OCI-LY3 (cell line): ENCODE data around the gene IL1RAPL1.

ENCODE experiments used
- H2AFZ ChIP-seq: fragments of 200-600, 300-600 bp; shearing (Covaris generic); 2 replicates; pipeline ENCODE4 v1.6.0; 2014; ENCODE audit warnings: antibody characterized with exemption, low read depth, low read length
- H3K27ac ChIP-seq: fragments of 200-600, 300-600 bp; sonication (generic); 2 replicates; pipeline ENCODE4 v1.5.1; 2014; ENCODE audit warnings: mild to moderate bottlenecking, low read length, moderate library complexity, mixed read lengths
- H3K27me3 ChIP-seq: fragments of 200-600, 300-600 bp; sonication (generic); 2 replicates; pipeline ENCODE4 v1.6.1; 2014; ENCODE audit warnings: low read depth, low read length, mixed read lengths
- H3K36me3 ChIP-seq: fragments of 200-600, 300-600 bp; sonication (generic); replicated peaks from 2 replicates; pipeline ENCODE3; 2014; ENCODE audit warnings: low read depth, low read length, mixed read lengths
- H3K4me1 ChIP-seq: fragments of 300-600, 200-600 bp; sonication (generic); 2 replicates; pipeline ENCODE4 v1.6.1; 2014; ENCODE audit warnings: low read length, mixed read lengths
- H3K4me2 ChIP-seq: fragments of 200-600, 300-600 bp; sonication (generic); 2 replicates; pipeline ENCODE4 v1.6.1; 2014; ENCODE audit warnings: low read length, mixed read lengths
- H3K4me3 ChIP-seq: fragments of 300-600, 200-600 bp; sonication (generic); 2 replicates; pipeline ENCODE4 v1.5.1; 2014; ENCODE audit warnings: antibody characterized with exemption, mild to moderate bottlenecking, low read length, moderate library complexity
- H3K79me2 ChIP-seq: fragments of 300-600, 200-600 bp; shearing (Covaris generic); 2 replicates; pipeline ENCODE4 v1.6.1; 2014; ENCODE audit warnings: mild to moderate bottlenecking, low read length, mixed read lengths
- H3K9ac ChIP-seq: fragments of 300-600, 200-600 bp; shearing (Covaris generic); 2 replicates; pipeline ENCODE4 v1.6.0; 2014; ENCODE audit warnings: mild to moderate bottlenecking, low read length, moderate library complexity
- H3K9me3 ChIP-seq: fragments of 200-600, 300-600 bp; shearing (Covaris generic); 2 replicates; pipeline ENCODE4 v1.6.1; 2014; ENCODE audit warnings: low read length, mixed read lengths; ENCODE audit not compliant: insufficient read depth
- H4K20me1 ChIP-seq: fragments of 200-600, 300-600 bp; sonication (generic); 2 replicates; pipeline ENCODE4 v1.6.1; 2016; ENCODE audit warnings: low read length, mixed read lengths; ENCODE audit not compliant: insufficient read depth
- EZH2phosphoT487 ChIP-seq: fragments of 200-600 bp; shearing (Covaris generic); IDR thresholded peaks from 2 replicates; pipeline ENCODE4 v1.6.1; 2018; ENCODE audit warnings: antibody characterized with exemption, mixed run types, low read depth
- TF ChIP-seq, protein P1 (sequence below): fragments of 200-600, 300-600 bp; sonication (generic); IDR thresholded peaks from 2 replicates; pipeline ENCODE4 v1.5.1; 2014; ENCODE audit warnings: antibody characterized with exemption, low read length, low read depth

The IL1RAPL1 gene

DNA sequence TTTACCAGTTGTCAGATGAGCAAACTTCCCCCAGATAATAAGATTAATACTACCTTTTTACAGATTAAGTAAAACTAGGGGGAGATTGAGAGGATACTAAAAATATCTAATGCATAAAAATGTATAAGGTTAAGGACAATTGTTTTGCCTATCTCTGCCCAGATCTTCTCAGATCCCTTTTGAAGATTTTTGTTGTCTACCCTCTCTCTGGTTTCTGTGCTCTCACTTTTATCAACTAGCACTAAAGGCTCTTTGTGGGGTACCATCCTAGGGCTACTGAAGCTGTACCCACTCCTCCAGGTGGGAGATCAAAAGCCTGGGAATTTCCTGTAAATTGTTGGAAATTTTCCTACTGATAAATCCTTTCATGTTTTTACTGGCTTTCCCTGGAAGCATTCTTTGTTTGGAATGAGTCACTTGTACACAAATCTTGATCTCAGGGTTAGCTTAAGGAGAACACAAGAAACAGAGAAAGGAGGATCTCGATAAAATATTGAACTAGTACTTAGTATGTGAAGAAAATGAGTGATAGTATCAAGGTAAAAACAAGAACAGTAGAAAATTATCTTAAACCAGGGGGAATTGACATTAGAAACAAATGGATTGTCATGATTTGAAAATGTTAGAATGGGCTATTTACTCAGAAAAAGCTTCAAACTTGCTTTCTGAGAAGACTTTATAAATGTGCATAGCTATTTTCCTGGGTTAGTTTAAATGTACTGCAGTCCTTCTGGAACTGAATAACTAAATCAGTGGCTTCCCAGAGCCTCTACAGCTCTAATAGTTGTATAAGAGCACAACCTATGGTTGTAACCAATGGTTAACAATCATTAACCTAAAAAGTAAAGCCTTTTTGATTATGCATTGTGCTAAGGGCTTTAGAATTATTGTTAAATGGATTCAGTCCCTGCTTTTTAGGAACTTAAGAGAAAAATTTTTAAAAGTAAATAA lies 948.2 kb downstream of the IL1RAPL1 start:
- no peak for TF ChIP-seq EZH2phosphoT487
- TF ChIP-seq, protein P1, sequence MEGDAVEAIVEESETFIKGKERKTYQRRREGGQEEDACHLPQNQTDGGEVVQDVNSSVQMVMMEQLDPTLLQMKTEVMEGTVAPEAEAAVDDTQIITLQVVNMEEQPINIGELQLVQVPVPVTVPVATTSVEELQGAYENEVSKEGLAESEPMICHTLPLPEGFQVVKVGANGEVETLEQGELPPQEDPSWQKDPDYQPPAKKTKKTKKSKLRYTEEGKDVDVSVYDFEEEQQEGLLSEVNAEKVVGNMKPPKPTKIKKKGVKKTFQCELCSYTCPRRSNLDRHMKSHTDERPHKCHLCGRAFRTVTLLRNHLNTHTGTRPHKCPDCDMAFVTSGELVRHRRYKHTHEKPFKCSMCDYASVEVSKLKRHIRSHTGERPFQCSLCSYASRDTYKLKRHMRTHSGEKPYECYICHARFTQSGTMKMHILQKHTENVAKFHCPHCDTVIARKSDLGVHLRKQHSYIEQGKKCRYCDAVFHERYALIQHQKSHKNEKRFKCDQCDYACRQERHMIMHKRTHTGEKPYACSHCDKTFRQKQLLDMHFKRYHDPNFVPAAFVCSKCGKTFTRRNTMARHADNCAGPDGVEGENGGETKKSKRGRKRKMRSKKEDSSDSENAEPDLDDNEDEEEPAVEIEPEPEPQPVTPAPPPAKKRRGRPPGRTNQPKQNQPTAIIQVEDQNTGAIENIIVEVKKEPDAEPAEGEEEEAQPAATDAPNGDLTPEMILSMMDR = no peak
- H3K27ac ChIP-seq = no peak overlapping the region
- H3K79me2 ChIP-seq = no peaks in the 10 kb centered on the region
- no peak overlapping the region for H3K4me2 ChIP-seq
- H3K9ac ChIP-seq = no peak overlapping the region
- no peaks in the 10 kb centered on the region for H3K9me3 ChIP-seq
- H3K4me1 ChIP-seq = no peaks in the 10 kb centered on the region
- no peaks in the 10 kb centered on the region for H3K36me3 ChIP-seq
- H3K27me3 ChIP-seq = no peaks in the 10 kb centered on the region
- no peaks in the 10 kb centered on the region for H4K20me1 ChIP-seq
- H3K4me3 ChIP-seq = no peak overlapping the region
- no peak overlapping the region for H2AFZ ChIP-seq

DNA sequence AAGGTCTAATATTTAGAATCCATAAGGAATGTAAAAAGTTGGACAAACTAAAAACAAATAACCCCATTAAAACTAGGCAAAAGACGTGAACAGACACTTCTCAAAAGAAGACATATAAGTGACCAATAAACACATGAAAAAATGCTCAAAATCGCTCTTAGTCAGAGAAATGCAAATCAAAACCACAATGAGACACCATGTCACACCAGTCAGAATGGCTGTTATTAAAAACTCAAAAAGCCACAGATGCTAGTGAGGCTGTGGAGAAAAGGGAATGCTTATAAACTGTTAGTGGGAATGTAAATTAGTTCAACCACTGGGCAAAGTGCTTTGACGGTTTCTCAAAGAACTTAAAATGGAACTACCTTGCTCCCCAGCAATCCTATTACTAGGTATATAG lies 953.8 kb downstream of the IL1RAPL1 start:
- no peak overlapping the region for H3K9ac ChIP-seq
- H2AFZ ChIP-seq = no peak overlapping the region
- H3K4me2 ChIP-seq = no peak overlapping the region
- TF ChIP-seq EZH2phosphoT487 = no peak
- TF ChIP-seq, protein P1 = no peak
- H3K9me3 ChIP-seq = no peaks in the 10 kb centered on the region
- H3K79me2 ChIP-seq = no peaks in the 10 kb centered on the region
- no peaks in the 10 kb centered on the region for H3K36me3 ChIP-seq
- H4K20me1 ChIP-seq = no peaks in the 10 kb centered on the region
- peaks cover 7% of the 10 kb centered on the region for H3K27me3 ChIP-seq
- no peak overlapping the region for H3K4me3 ChIP-seq
- H3K4me1 ChIP-seq = no peaks in the 10 kb centered on the region
- H3K27ac ChIP-seq = no peak overlapping the region

DNA sequence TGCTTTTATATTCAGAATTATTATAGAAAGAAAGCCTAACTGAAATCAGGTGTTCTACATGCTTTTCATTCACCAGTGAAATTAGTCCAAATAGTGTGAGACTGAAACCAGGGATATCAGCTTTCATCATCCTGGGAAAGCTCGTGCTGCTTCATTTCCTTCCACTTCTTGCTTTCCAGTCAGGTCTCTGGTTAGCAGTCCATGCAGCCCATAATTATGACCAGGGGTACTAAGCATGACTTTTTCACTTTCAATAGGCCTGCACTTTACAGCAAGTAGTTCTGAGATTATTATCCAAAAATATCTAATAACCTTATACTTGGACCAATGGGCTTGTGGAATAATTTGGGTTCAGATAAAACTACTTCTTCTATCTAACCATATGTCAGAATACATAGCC lies 954.9 kb downstream of the IL1RAPL1 start:
- Histone ChIP-seq H3K9me3 (no peaks in the 10 kb centered on the region), H4K20me1 (no peaks in the 10 kb centered on the region), H3K9ac (no peak overlapping the region), H3K4me2 (no peak overlapping the region), H3K79me2 (no peaks in the 10 kb centered on the region), H3K27ac (no peak overlapping the region), H3K4me3 (no peak overlapping the region), H3K4me1 (no peaks in the 10 kb centered on the region), H3K27me3 (peaks cover 10% of the 10 kb centered on the region), H2AFZ (no peak overlapping the region), H3K36me3 (no peaks in the 10 kb centered on the region)
- TF ChIP-seq, protein P1 = no peak
- no peak for TF ChIP-seq EZH2phosphoT487

DNA sequence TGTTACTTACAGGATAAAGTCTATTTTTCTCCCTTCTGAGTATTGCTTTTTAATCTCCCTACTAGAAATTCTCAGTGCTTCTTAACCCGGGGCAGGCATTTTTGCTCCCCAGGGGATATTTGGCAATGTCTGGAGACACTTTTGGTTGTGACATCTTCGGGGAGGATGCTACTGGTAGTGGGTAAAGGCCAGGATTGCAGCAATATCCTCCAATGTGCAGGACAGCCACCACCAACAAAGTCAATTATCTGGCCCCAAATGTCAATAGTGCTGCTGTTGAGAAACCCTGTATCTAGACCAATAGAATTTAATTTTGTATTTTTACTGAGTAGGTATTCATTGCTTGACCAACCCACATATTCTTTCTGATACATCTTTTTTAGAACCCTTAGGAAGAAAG lies 958.6 kb downstream of the IL1RAPL1 start:
- no peak overlapping the region for H3K9ac ChIP-seq
- H3K4me3 ChIP-seq = no peak overlapping the region
- H3K4me2 ChIP-seq = no peak overlapping the region
- no peak overlapping the region for H2AFZ ChIP-seq
- no peaks in the 10 kb centered on the region for H3K36me3 ChIP-seq
- TF ChIP-seq, protein P1 = no peak
- no peak for TF ChIP-seq EZH2phosphoT487
- H3K4me1 ChIP-seq = peaks cover 5% of the 10 kb centered on the region; the same call in 1 of the 2 replicates
- H4K20me1 ChIP-seq = no peaks in the 10 kb centered on the region
- H3K27me3 ChIP-seq = peaks cover 33% of the 10 kb centered on the region
- H3K9me3 ChIP-seq = no peaks in the 10 kb centered on the region
- no peaks in the 10 kb centered on the region for H3K79me2 ChIP-seq
- H3K27ac ChIP-seq = no peak overlapping the region
